Astrocyte (in vitro differentiated cells and primary cell): Measurements from ENCODE around the gene NDUFB8.

Source experiments
- EZH2 ChIP-seq: IDR thresholded peaks from 2 replicates; pipeline ENCODE4 v1.6.1; 2012; ENCODE audit warnings: mild to moderate bottlenecking, low read length, inconsistent platforms; ENCODE audit not compliant: insufficient read depth
- TF ChIP-seq, protein P1 (sequence below): IDR thresholded peaks from 2 replicates; pipeline ENCODE4 v1.5.1; 2011; ENCODE audit warnings: low read depth, mild to moderate bottlenecking, inconsistent platforms, low read length, moderate library complexity; ENCODE audit not compliant: insufficient read depth

DNA sequence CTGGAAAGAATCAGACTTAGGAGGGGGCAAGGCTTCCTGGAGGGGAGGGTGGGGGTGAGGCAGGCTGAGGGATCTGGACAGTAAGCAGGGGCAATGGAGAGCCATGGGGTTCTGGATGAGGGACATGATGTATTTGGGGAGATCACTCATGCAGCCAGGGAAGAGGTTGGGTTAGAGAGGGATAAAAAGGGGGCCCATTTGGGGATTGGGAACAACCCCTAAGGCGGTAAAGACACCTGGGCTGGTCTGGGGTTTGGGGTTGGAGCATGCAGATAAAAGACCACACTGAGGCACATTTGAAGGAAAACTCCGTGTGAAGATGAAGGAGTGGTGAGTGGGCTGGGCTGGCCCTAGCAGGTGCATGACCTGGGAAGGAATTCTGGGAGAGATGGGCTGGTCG, 36.9 kb upstream of the NDUFB8 start:
- TF ChIP-seq, protein P1, sequence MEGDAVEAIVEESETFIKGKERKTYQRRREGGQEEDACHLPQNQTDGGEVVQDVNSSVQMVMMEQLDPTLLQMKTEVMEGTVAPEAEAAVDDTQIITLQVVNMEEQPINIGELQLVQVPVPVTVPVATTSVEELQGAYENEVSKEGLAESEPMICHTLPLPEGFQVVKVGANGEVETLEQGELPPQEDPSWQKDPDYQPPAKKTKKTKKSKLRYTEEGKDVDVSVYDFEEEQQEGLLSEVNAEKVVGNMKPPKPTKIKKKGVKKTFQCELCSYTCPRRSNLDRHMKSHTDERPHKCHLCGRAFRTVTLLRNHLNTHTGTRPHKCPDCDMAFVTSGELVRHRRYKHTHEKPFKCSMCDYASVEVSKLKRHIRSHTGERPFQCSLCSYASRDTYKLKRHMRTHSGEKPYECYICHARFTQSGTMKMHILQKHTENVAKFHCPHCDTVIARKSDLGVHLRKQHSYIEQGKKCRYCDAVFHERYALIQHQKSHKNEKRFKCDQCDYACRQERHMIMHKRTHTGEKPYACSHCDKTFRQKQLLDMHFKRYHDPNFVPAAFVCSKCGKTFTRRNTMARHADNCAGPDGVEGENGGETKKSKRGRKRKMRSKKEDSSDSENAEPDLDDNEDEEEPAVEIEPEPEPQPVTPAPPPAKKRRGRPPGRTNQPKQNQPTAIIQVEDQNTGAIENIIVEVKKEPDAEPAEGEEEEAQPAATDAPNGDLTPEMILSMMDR = no peak
- no peak for TF ChIP-seq EZH2
